ENCODE data around the gene HAO1.

DNA sequence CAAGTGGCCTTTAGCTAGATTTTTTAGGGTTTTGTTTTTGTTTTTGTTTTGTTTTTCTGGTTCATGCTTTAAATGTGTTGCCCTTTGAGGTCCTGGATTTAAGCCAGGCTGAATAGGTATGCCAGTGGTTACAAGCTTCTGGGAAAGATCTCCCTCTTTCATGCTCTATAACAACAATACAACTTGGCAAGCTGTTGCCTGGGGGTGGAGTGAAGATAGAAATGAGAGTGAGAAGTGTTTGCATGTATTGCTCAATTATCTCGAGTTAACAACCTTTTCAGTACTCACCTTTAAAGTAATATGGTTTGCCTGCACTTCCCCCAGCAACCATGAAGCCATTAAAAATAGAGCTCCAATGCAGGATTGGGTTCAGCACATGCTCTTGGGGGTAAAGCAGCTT lies 19.2 kb upstream of the HAO1 start:
- TF ChIP-seq CTCF (IDR thresholded peaks at IDR 0.05) (no peak), POLR2A (IDR thresholded peaks at IDR 0.05) (no peak), POLR2AphosphoS5 (IDR thresholded peaks at IDR 0.05) (no peak)
